ENCODE results near the gene MAGEA4.
"Not testable (repeated sequence)": the region's sequence is repeated elsewhere in the genome, so short reads cannot be mapped to it uniquely, and the experiment has no call there.

Gene MAGEA4

GRCh38 chrX:151912780-151913179 lies at the start of gene MAGEA4:
Gene MAGEA4, plus strand, starts transcription at chrX:151912889. Its CDS starts 10,776 bp downstream, at chrX:151923665.
- no peak for DNase-seq (ENCODE audit: low read depth)

- DNase-seq (ENCODE audit: low read depth), result no peak
Measured at GRCh38 chrX:151870602-151871001, 42.1 kb upstream of the MAGEA4 start.

GRCh38 chrX:151871244-151871643 lies 41.4 kb upstream of the MAGEA4 start:
- DNase-seq (ENCODE audit: low read depth), result no peak

- no peak for DNase-seq (ENCODE audit: low read depth)
Measured at GRCh38 chrX:151873096-151873495, 39.6 kb upstream of the MAGEA4 start.

GRCh38 chrX:151875270-151876026 lies 37.2 kb upstream of the MAGEA4 start:
- DNase-seq (ENCODE audit: low read depth), result no peak

- DNase-seq (ENCODE audit: low read depth), result no peak
Measured at GRCh38 chrX:151878574-151878973, 34.1 kb upstream of the MAGEA4 start.

- DNase-seq (ENCODE audit: low read depth), result no peak
Measured at GRCh38 chrX:151879856-151880255, 32.8 kb upstream of the MAGEA4 start.

GRCh38 chrX:151880895-151881294 lies 31.8 kb upstream of the MAGEA4 start:
- DNase-seq (ENCODE audit: low read depth), result no peak

- DNase-seq (ENCODE audit: low read depth), result no peak
Measured at GRCh38 chrX:151889421-151889820, 23.3 kb upstream of the MAGEA4 start.

GRCh38 chrX:151896734-151897474 lies 15.8 kb upstream of the MAGEA4 start:
- no peak for DNase-seq (ENCODE audit: low read depth)

GRCh38 chrX:151899622-151900021 lies 13.1 kb upstream of the MAGEA4 start:
- DNase-seq (ENCODE audit: low read depth), result no peak

GRCh38 chrX:151901826-151902225 lies 10.9 kb upstream of the MAGEA4 start:
- DNase-seq (ENCODE audit: low read depth), result no peak

- no peak for DNase-seq (ENCODE audit: low read depth)
Measured at GRCh38 chrX:151902813-151903591, 9.7 kb upstream of the MAGEA4 start.

- DNase-seq (ENCODE audit: low read depth), result no peak
Measured at GRCh38 chrX:151904989-151905388, 7.7 kb upstream of the MAGEA4 start.

GRCh38 chrX:151912221-151912620 lies 468 bp upstream of the MAGEA4 start:
- no peak for DNase-seq (ENCODE audit: low read depth)

GRCh38 chrX:151918736-151919135 lies 6.0 kb downstream of the MAGEA4 start:
- DNase-seq (ENCODE audit: low read depth), result not testable (repeated sequence)

- no peak for DNase-seq (ENCODE audit: low read depth)
Measured at GRCh38 chrX:151919610-151920009, 6.9 kb downstream of the MAGEA4 start.

- DNase-seq (ENCODE audit: low read depth), result no peak
Measured at GRCh38 chrX:151920101-151920500, 7.4 kb downstream of the MAGEA4 start.

- DNase-seq (ENCODE audit: low read depth), result no peak
Measured at GRCh38 chrX:151920530-151920929, 7.8 kb downstream of the MAGEA4 start.

- no peak for DNase-seq (ENCODE audit: low read depth)
Measured at GRCh38 chrX:151921292-151921691, 8.6 kb downstream of the MAGEA4 start.

GRCh38 chrX:151921866-151922265 lies 9.2 kb downstream of the MAGEA4 start:
- DNase-seq (ENCODE audit: low read depth), result no peak

- DNase-seq (ENCODE audit: low read depth), result no peak
Measured at GRCh38 chrX:151922692-151923091, 10.0 kb downstream of the MAGEA4 start.

- DNase-seq (ENCODE audit: low read depth), result no peak
Measured at GRCh38 chrX:151923648-151924047, 11.0 kb downstream of the MAGEA4 start.

Measured in stimulated activated CD8-positive, alpha-beta memory T cell treated with anti-CD3 and anti-CD28 coated beads, Interleukin-4, amount 100 ng/mL, for 24 hours (primary cell).